Astrocyte (in vitro differentiated cells and primary cell): ENCODE data around the gene GNB2.

Source experiments
- EZH2 ChIP-seq: IDR thresholded peaks from 2 replicates; pipeline ENCODE4 v1.6.1; 2012; ENCODE audit warnings: mild to moderate bottlenecking, low read length, inconsistent platforms; ENCODE audit not compliant: insufficient read depth
- TF ChIP-seq, protein P1 (sequence below): IDR thresholded peaks from 2 replicates; pipeline ENCODE4 v1.5.1; 2011; ENCODE audit warnings: low read depth, mild to moderate bottlenecking, inconsistent platforms, low read length, moderate library complexity; ENCODE audit not compliant: insufficient read depth

DNA sequence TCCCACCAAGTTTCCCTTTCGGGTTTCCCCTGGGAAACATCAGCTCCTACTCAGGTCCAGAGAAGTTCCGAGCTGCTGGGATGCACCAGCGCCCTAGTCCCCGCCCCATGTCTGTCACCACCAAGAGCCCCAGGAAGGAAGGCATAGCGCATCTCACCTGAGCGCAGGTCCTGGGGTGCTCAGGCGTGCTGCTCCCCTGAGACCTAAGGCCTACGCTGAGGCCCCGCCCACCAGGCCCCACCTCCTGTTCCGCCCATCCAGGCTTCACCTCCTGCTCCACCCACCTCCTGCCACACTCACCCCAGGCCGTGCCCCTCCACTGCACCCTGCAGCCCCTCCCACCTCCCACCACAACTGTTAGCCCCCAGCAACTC, 31.0 kb upstream of the GNB2 start:
- no peak for TF ChIP-seq EZH2
- TF ChIP-seq, protein P1, sequence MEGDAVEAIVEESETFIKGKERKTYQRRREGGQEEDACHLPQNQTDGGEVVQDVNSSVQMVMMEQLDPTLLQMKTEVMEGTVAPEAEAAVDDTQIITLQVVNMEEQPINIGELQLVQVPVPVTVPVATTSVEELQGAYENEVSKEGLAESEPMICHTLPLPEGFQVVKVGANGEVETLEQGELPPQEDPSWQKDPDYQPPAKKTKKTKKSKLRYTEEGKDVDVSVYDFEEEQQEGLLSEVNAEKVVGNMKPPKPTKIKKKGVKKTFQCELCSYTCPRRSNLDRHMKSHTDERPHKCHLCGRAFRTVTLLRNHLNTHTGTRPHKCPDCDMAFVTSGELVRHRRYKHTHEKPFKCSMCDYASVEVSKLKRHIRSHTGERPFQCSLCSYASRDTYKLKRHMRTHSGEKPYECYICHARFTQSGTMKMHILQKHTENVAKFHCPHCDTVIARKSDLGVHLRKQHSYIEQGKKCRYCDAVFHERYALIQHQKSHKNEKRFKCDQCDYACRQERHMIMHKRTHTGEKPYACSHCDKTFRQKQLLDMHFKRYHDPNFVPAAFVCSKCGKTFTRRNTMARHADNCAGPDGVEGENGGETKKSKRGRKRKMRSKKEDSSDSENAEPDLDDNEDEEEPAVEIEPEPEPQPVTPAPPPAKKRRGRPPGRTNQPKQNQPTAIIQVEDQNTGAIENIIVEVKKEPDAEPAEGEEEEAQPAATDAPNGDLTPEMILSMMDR, result no peak
